Subcutaneous abdominal adipose tissue (tissue), 5 donors: ENCODE results near the gene ZBTB48.

Source experiments
- H3K27ac ChIP-seq: one replicate; pipeline ENCODE4 v1.7.0; 2013; ENCODE audit warnings: low read depth, mild to moderate bottlenecking, inconsistent platforms, low read length, moderate library complexity
- H3K27me3 ChIP-seq, 5 donors: one replicate each; pipeline ENCODE4 v1.7.0; 2013; ENCODE audit warnings: low read length in 5 of 5, inconsistent platforms in 1 of 5; ENCODE audit not compliant: control insufficient read depth in 5 of 5, insufficient read depth in 4 of 5
- H3K36me3 ChIP-seq, 5 donors: one replicate each; pipeline ENCODE4 v1.7.0; 2013; ENCODE audit warnings: low read length in 5 of 5; ENCODE audit not compliant: control insufficient read depth in 5 of 5, insufficient read depth in 5 of 5
- H3K4me1 ChIP-seq, 5 donors: one replicate each; pipeline ENCODE4 v1.7.0; 2013; ENCODE audit warnings: low read length in 5 of 5, mild to moderate bottlenecking in 3 of 5, moderate library complexity in 1 of 5; ENCODE audit not compliant: control insufficient read depth in 5 of 5, insufficient read depth in 5 of 5
- H3K4me3 ChIP-seq, 5 donors: one replicate each; pipeline ENCODE4 v1.7.0; 2013; ENCODE audit warnings: low read length in 5 of 5, low read depth in 1 of 5
- H3K9ac ChIP-seq, 5 donors: one replicate each; pipeline ENCODE4 v1.7.0; 2013; ENCODE audit warnings: low read length in 5 of 5, mild to moderate bottlenecking in 4 of 5, moderate library complexity in 3 of 5
- H3K9me3 ChIP-seq, 5 donors: one replicate each; pipeline ENCODE4 v1.7.0; 2013; ENCODE audit warnings: low read length in 5 of 5; ENCODE audit not compliant: control insufficient read depth in 5 of 5
- donor health status: healthy.
- donor health status: healthy.
- donor health status: healthy.
- donor health status: healthy.
- donor health status: healthy.

Gene ZBTB48

DNA sequence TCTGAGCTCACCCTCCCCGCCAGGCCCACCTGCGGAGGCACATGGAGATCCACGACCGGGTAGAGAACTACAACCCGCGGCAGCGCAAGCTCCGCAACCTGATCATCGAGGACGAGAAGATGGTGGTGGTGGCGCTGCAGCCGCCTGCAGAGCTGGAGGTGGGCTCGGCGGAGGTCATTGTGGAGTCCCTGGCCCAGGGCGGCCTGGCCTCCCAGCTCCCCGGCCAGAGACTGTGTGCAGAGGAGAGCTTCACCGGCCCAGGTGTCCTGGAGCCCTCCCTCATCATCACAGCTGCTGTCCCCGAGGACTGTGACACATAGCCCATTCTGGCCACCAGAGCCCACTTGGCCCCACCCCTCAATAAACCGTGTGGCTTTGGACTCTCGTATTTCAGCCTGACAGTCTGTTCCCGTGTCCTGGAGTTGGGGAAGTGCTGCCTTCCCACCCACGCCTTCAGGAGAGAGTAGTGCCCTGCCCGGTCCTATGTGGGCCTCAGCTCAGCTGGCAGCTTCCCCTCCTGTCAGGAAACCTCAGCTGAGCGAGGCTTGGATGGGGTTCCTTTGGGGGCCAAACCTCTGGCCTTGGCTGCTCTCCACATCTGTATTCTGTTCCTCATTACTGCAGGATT, 9.2 kb downstream of the ZBTB48 start:
- no peak overlapping the region for H3K27ac ChIP-seq
- no peaks in the 10 kb centered on the region for H3K27me3 ChIP-seq
- peaks cover 2 to 80% (median 49%) of the 10 kb centered on the region in 5 donors for H3K4me1 ChIP-seq
- H3K9me3 ChIP-seq: no peaks in the 10 kb centered on the region
- no peak overlapping the region for H3K4me3 ChIP-seq
- H3K9ac ChIP-seq: peak overlapping the region in 2 of 5 donors; percentile 17 to 39
- peaks cover 0 to 79% (median 63%) of the 10 kb centered on the region in 5 donors for H3K36me3 ChIP-seq

DNA sequence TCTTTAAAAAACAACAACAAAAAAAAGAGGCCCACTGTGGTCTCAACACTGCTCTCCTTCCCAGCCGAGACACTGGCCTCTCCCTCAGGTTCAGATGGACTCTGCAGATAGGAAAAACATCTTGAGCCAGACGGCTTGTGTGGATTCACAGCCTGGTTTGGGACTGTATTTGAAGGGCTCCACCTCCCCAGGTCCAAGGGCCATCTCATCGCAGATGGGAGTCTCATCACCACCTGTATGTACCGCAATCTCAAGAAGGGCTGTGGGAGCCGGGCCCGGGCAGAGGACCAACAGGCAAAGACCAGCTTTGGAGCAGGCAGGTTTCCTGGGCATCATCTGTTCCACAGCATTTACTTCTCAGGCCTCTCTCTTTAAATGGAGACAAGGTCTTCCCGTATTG, 10.3 kb downstream of the ZBTB48 start:
- H3K36me3 ChIP-seq: peaks cover 0 to 90% (median 72%) of the 10 kb centered on the region in 5 donors

DNA sequence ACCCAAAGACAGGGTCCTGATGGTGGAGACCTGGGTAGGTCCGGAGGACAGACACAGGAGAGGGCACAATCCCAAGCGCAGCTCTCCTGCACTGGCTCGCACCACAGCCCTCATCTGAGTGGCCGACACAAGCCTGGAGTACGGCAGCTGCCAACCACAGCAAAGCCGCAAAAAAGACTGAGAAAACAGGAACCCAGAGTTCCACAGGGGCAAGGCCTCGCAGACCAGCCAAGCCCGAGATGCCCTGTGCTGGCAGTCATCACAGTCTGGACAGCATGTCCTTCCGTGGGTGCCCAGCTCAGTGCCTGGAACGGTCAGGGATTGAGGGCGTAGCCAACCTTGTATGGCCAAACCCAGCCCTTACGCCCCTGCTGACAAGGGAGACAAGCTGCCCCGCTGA, 11.4 kb downstream of the ZBTB48 start:
- H3K36me3 ChIP-seq: peaks cover 0 to 97% (median 84%) of the 10 kb centered on the region in 5 donors
- H3K4me1 ChIP-seq: peaks cover 4 to 84% (median 54%) of the 10 kb centered on the region in 5 donors
- no peak overlapping the region for H3K9ac ChIP-seq
- H3K27ac ChIP-seq: no peak overlapping the region
- no peaks in the 10 kb centered on the region for H3K9me3 ChIP-seq
- peak overlapping the region in 1 of 5 donors; percentile 16 for H3K4me3 ChIP-seq
- H3K27me3 ChIP-seq: no peaks in the 10 kb centered on the region

More for the DNA sequence above, 10.3 kb downstream of the ZBTB48 start:
- no peak overlapping the region for H3K9ac ChIP-seq
- no peak overlapping the region for H3K27ac ChIP-seq
- H3K27me3 ChIP-seq: no peaks in the 10 kb centered on the region
- H3K4me3 ChIP-seq: no peak overlapping the region
- H3K4me1 ChIP-seq: peaks cover 4 to 77% (median 49%) of the 10 kb centered on the region in 5 donors
- H3K9me3 ChIP-seq: no peaks in the 10 kb centered on the region

DNA sequence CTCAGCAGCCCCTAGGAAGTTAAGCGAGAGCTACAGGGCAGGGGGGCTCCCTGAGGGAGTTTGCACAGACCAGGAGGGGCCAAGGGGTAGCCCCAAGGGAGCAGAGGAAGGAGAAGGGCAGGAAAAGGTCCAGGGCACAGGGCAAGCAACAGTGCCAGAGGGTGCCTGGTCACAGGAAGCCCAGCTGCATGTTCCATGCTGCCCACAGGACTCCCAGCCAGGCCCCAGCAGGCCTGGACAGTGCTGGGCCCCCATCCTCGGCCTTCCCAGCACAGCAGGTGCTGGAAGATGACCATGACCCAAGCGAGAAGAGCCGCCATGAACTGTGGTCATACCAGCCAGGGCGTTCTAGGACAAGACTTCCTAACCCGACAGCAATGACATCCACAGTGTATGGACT, 11.8 kb downstream of the ZBTB48 start:
- Histone ChIP-seq H3K9ac (no peak overlapping the region), H3K27ac (no peak overlapping the region), H3K4me3 (peak overlapping the region in 1 of 5 donors; percentile 16), H3K9me3 (no peaks in the 10 kb centered on the region), H3K4me1 (peaks cover 4 to 87% (median 57%) of the 10 kb centered on the region in 5 donors), H3K36me3 (peaks cover 0 to 99% (median 88%) of the 10 kb centered on the region in 5 donors), H3K27me3 (no peaks in the 10 kb centered on the region)

DNA sequence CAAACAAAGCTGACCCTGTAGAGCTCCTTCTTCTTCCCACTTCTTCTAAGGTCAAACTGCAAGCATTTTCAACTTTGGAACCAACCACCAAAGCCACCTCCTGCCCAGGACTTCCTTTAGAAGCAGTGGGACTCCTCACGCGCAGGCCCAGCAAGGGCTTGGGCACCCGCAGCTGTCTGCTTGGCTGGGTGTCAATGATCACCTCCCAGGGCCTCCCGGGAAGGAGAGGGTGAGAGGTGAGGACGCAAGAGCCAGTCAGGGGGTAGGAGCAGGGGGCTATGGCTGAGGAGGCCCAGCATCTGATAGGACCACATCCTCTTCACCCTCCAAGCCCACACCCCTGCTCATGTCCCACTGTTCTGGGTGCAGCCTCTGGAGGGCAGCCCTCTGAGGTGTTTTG, 12.6 kb downstream of the ZBTB48 start:
- Histone ChIP-seq H3K9me3 (no peaks in the 10 kb centered on the region), H3K27ac (no peak overlapping the region), H3K27me3 (no peaks in the 10 kb centered on the region), H3K9ac (no peak overlapping the region), H3K4me1 (peaks cover 5 to 87% (median 57%) of the 10 kb centered on the region in 5 donors), H3K4me3 (no peak overlapping the region), H3K36me3 (peaks cover 0 to 99% (median 90%) of the 10 kb centered on the region in 5 donors)

DNA sequence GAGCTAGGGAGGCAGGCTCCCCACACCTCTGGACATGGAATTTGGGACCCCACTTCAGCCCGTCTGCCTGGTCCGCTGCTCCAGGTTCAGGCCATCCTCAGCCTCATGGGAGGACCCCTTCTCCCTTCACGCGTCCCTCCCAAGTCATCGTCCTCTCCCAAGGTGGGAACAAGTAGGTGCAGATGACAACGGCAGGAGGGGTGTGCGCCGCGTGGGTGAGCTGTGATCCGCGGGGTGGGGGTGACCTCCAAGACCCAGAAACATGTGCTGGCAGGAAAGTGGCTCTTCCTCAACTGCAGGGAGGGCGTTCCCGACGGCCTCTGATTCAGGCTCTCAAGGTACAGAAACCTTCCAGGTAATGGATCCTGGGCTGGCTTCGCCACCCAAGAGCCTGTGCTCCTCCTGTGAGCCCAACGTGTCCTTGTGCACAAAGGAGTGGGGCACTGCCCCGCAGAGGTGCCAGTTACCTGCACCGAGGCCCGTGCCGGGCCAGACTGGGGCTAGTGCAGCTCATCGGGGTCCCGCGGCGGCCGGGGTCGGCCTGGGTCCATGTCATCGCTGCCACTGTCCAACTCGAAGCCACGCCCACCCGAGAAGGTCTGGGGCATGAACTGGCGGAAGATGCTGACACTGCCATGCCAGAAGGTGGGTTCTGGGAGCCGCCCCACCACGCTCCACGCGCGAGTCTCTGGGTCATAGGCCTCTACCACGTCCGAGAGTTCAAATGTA, 13.2 kb downstream of the ZBTB48 start:
- no peak overlapping the region for H3K9ac ChIP-seq

DNA sequence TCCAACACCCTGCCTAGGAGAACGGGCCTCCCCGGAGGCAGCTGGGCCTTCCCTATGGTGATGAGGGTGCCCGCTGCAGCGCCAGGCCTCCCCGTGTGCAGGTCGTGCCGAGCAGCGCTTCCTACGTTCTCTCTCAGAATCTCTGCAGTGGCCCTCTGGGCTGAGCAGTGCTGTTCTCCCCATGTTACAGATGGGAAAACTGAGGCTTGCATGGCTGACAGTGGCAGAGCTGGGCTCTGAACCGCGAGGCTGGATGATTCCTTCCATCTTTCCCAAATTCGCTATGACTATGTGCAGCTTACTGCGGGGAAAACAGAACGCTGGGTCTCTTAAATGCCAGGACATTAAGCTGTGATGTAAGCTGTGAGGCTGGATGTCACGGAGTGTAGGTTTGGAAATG, 14.0 kb downstream of the ZBTB48 start:
- Histone ChIP-seq H3K4me1 (peaks cover 10 to 88% (median 62%) of the 10 kb centered on the region in 5 donors), H3K9me3 (no peaks in the 10 kb centered on the region), H3K9ac (no peak overlapping the region), H3K27ac (no peak overlapping the region), H3K27me3 (no peaks in the 10 kb centered on the region), H3K36me3 (peaks cover 0 to 98% (median 82%) of the 10 kb centered on the region in 5 donors), H3K4me3 (no peak overlapping the region)

More for the DNA sequence above, 13.2 kb downstream of the ZBTB48 start:
- Histone ChIP-seq H3K9me3 (no peaks in the 10 kb centered on the region), H3K36me3 (peaks cover 0 to 99% (median 90%) of the 10 kb centered on the region in 5 donors), H3K4me1 (peaks cover 10 to 87% (median 58%) of the 10 kb centered on the region in 5 donors), H3K4me3 (no peak overlapping the region), H3K27me3 (no peaks in the 10 kb centered on the region), H3K27ac (no peak overlapping the region)

DNA sequence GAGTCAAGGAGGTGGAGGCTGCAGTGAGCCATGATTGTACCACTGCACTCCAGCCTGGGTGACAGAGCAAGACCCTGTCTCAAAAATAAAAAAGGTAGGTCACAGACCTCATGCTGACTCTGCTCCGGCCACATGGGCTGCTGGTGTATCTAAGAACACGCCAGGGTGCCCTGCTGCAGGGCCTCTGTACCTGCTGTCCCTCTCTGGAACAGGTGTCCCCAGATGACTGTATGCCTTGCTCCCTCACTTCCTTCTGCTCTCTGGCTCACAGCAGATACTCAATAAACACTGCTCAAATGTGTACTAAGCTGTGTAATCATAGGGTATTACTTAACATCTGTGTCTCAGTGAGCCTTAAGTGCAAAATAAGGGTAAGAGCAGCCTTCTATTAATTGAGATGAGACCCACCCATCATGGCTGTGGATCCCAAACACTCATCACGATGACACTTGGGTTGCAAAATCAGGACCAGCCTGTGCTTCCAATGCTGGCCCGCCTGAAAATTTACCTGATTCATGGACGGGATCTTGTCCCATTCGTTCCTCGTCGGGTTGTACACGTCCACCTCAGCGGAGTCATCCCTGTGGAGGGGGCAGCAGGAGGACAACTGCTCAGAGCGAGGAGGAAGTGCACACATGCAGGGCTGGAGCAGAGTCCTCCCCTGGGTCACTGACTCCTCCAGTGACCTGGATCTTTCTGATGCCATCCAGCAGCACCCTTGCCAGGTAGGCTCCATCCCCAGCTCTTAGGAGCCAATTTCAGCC, 15.4 kb downstream of the ZBTB48 start:
- Histone ChIP-seq H3K9ac (no peak overlapping the region), H3K9me3 (no peaks in the 10 kb centered on the region), H3K27ac (no peak overlapping the region), H3K36me3 (peaks cover 0 to 92% (median 75%) of the 10 kb centered on the region in 5 donors), H3K27me3 (no peaks in the 10 kb centered on the region), H3K4me1 (peaks cover 15 to 88% (median 69%) of the 10 kb centered on the region in 5 donors), H3K4me3 (no peak overlapping the region)

DNA sequence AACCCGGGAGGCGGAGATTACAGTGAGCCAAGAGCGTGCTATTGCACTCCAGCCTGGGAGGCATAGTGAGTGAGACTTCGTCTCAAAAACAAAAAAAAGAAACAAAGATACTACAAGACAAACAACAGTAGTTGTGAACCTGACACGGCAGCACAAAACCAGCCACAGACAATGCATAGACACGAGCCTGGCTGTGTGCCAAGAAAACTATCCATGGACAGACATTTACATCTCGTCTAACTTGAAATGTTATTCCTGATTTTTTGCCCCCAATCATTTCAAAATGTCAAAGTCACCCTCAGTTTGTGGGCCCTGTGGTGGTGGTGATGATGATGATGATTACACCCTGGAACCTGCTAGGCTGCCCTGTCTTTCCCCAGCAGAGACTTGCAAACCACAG, 16.6 kb downstream of the ZBTB48 start:
- H3K36me3 ChIP-seq: peaks cover 0 to 81% (median 68%) of the 10 kb centered on the region in 5 donors
- no peaks in the 10 kb centered on the region for H3K9me3 ChIP-seq
- H3K4me1 ChIP-seq: peaks cover 17 to 86% (median 65%) of the 10 kb centered on the region in 5 donors
- peak overlapping the region in 3 of 5 donors; percentile 12 to 49 (median 40) for H3K4me3 ChIP-seq
- H3K27ac ChIP-seq: peak overlapping the region; percentile 100
- peak overlapping the region in 2 of 5 donors; percentile 8 to 60 for H3K9ac ChIP-seq
- no peaks in the 10 kb centered on the region for H3K27me3 ChIP-seq
